ENCODE measurements around the gene KRT38.

KRT38 gene
- total RNA-seq = 0 to 1.9 (median 0) reads per million in 17 experiments

DNA sequence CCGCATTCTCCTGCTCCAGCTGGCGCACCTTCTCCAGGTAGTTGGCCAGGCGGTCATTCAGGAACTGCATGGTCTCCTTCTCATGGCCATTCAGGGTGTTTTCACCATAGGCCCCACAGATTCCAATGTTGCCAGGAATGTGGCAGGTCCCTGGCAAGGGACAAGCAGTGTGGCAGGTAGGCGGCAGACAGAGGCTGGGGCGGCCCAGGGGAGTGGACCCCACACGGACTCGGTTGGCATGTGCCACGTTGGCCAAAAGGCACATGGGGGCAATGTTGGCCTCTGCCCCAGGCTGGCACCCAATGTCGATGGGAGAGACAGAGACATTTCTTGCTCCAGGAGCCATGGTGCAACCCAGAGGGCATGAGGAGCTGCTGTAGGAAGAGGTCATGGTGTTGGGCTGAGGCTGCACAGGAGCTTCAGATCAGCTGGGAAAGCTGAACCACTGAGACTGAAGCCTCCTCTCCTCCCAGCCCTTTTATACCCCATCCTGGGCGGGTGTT is at the start of gene KRT38:
Gene KRT38 (minus strand): TSS at position 453 of the 503 bp plus-strand sequence. CDS start 62 bp downstream, at position 391.
- DNase-seq = no peak

- no peak for DNase-seq
These were observed 48.7 kb upstream of the KRT38 start, which contains the start of gene KRT36 for GRCh38 chr17:41489531-41489930. Gene KRT36, minus strand, starts transcription at chr17:41489910. Its CDS starts 46 bp downstream, at chr17:41489864.

- peak; percentile 42 to 77 (median 58) for DNase-seq
These were observed 46.2 kb upstream of the KRT38 start for GRCh38 chr17:41486809-41487530.

DNA sequence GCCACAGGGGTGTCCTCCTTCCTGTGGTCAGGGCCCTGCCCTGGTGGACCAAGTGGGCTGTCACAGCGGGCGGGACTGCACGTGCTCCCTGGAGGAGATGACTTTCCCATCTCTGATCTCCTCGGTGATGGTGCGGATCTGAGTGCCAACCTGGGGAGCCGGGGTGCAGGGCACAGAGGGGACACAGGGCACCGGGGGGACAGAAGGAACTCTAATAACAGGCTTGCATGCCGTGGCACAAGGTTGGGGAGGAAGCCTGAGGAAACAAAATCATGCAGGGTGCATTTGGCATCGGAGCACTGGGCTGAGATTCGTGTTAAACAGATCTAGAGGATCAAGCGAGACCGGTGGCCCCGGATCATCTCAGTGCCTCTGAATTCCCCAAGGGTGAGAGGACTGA is 45.5 kb upstream of the KRT38 start:
- no peak for DNase-seq

DNA sequence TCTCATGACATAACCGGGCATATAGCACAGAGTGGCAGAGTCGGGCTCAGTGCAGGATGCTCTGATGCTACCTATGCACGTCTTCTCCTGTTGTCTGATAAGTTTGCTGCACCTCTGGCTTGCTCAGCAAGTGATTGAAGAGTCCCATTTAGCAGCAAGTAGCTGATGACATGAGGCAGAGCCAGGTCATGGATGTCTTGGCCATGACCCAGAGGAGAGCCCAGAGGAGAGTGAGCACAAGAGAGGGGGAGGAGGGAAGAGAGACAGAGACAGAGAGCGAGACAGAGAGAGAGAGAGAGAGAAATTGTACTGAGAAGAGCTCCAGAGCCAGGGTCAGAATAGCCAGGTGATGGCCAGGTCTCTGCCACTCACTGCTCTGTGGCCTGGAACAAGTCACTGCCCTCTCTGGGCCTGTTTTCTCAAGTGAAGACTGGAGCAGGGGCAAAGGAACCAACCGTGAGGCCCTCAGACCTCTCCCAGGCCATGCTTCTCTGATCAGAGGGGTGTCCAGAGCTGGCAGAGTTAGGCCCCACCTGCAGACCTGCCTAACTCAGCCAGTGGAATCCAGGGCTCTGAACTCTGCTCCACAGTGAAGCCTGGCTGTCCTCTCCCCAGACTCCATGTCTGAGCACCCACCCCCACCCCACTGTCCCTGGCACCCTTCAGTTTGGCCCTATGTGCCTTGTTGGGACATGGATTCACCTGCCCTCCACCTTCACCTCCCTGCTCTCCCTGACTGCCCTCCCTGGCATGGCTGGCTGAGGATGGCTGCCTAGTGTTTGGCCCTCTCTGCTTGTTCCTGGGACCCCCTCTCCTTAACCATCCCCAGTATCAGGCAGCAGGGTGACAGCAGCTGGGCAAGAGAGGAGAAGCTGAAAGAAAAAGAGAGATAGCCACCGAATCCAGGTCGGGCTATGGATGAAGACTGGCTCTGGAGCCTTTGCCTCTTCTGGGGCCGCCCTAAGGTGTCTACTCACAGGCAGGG is 44.4 kb upstream of the KRT38 start:
- DNase-seq = no peak

- DNase-seq = no peak
These were observed 43.4 kb upstream of the KRT38 start for GRCh38 chr17:41483991-41484826.

- DNase-seq = no peak
These were observed 42.7 kb upstream of the KRT38 start for GRCh38 chr17:41483531-41483930.

DNA sequence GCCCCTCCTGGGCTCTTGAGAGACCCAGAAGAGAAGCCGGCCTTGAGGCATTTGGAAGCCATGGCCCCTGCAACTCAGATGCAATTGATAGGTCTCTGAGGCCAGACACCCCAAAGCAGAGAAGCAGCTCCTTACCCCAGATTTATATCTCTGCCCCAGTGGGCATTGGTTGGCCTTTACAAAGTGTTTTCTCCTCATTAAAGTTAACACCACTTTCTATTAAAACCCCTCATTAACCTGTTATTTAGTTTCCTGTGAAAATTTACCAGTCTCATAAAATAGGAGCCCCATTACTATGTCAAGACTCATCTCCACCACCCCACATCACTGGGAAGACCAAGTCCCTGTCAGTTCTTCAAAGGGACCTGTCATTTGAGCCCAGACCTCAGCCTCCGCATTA is 40.3 kb upstream of the KRT38 start, which contains the start of gene KRT35:
Gene KRT35 (minus strand): TSS at position 116 of the 400 bp plus-strand sequence. CDS start 54 bp downstream, at position 62.
- no peak for DNase-seq

- no peak for DNase-seq
These were observed 39.8 kb upstream of the KRT38 start for GRCh38 chr17:41480581-41480980.

GRCh38 chr17:41480136-41480535 is 39.4 kb upstream of the KRT38 start:
- DNase-seq = peak in 2 of 4 experiments; percentile 55 to 87

- DNase-seq = no peak
These were observed 37.5 kb upstream of the KRT38 start for GRCh38 chr17:41478237-41478636.

GRCh38 chr17:41476866-41477815 is 36.4 kb upstream of the KRT38 start:
- DNase-seq = no peak

DNA sequence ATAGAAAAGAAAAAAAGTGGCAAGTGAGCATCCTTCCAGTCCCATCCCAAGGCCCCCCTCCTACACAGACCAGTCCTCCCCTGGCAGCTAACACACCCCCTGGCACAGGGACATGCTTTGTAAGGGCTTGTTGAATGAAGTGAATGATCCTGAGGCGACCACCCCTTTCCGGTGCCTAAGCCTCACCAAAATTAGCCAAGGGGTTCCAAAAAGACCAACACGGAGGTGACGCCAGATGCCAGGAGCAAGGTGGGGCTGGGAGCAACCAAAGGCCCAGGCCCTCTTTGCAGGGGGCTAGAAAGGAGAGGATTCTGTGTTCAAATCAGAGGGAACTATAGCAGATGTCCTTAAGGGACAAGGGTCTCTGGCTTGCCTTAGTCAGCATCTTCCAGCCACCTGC is 34.6 kb upstream of the KRT38 start:
- DNase-seq = no peak

- no peak for DNase-seq
These were observed 34.1 kb upstream of the KRT38 start for GRCh38 chr17:41474863-41475262.

GRCh38 chr17:41468346-41468745 is 27.6 kb upstream of the KRT38 start:
- DNase-seq = no peak

DNA sequence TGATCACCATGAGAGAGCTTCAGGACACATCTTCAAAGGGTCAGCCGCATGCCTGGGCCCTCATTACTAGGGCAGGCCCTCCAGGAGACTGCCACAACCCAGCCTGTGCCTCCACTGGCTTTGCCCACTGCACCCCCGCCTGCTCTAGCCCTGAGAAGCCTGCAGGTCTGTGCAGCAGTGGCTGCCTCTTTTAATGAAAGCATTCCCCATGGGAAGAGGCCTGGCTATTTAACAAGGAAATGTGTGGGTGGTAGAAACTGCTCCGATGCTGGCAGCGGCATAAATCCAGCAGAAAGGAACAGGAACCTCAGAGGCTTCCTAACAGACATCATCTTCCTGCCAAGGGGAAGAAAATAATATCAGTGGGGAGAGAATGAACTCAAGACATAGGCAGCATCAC is 26.8 kb upstream of the KRT38 start:
- DNase-seq = no peak

DNA sequence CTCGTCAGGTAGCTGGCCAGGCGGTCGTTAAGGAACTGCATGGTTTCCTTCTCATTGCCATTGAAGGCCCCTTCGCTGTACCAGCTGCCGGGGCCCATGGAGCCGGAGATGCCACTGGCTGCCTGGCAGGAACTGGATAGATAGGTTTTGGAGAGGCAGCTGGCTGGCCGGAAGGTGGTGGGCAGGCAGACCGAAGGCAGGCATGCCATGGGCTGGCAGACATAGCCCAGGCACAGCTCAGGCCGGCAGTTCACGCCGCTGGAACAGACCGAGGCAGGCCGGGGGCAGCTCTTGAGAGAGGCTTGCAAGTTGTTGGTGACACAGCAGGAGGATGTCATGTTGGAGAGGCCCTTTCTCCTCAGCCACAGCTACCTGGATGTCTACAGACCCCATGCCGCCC is 26.2 kb upstream of the KRT38 start, which contains the start of gene KRT32:
Gene KRT32 (minus strand): TSS at position 399 of the 400 bp plus-strand sequence. CDS start 61 bp downstream, at position 338.
- DNase-seq = no peak

GRCh38 chr17:41464682-41465081 is 23.9 kb upstream of the KRT38 start:
- peak in 3 of 4 experiments; percentile 14 to 31 (median 29) for DNase-seq

DNA sequence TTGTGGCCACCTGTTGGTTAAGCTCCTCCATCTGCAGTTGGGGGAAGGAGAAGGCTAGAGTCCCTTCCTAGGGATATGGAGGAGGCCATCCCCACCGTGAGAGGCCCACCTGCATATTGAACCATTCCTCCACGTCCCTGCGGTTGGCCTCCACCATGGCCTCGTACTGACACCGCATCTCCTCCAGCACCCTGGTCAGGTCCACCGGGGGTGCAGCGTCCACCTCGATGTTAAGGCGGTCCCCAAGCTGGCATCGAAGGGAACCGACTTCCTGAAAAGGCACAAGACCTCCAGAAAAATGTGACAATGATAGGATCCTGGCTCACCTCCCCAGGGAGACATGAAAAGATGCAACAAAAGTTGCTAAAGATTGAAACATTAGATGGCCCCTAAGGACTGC is 23.4 kb upstream of the KRT38 start:
- no peak for DNase-seq

DNA sequence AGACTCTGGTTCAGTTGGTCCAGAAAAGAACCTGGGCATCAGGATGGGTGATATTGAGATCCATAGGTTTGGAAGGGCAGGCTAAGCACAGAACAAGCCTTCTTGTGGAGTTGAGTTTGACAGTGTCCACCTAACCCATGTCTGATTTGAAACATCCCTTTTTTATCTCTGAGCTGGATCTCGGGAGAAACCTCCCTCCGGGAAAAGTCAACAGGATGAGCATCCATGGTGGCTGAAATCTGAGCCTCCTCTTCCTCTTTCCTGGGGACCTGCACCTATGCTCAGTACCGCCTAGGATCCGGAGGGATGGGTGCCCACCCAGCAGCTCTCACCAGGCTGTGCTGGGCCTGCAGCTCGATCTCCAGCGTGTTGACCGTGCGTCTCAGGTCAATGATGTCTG is 23.0 kb upstream of the KRT38 start:
- no peak for DNase-seq

GRCh38 chr17:41462705-41463104 is 21.9 kb upstream of the KRT38 start:
- DNase-seq = no peak
